ENCODE data around the gene PDSS1.
"Not testable (repeated sequence)": the region's sequence is repeated elsewhere in the genome, so short reads cannot be mapped to it uniquely, and the experiment has no call there.

DNA sequence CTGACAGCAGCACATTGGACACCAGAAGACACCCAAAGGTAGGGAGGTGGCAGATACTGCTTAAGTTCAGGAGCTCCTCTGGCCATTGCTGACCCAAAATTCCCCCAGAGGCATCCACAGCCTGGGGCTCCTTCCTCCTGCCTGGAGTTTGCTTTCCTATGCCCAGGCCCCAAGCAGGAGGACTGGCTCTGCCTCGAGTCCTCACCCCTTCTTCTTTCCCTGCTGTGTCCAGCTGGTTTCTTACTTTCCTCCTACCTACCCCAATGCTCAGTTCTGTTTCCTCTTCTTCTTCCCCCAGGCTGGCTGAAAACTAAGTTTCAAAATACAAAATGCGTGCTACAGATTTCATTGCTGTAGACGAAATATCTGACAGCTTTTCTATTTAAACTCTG, 49.3 kb upstream of the PDSS1 start:
- TF ChIP-seq, protein P1, sequence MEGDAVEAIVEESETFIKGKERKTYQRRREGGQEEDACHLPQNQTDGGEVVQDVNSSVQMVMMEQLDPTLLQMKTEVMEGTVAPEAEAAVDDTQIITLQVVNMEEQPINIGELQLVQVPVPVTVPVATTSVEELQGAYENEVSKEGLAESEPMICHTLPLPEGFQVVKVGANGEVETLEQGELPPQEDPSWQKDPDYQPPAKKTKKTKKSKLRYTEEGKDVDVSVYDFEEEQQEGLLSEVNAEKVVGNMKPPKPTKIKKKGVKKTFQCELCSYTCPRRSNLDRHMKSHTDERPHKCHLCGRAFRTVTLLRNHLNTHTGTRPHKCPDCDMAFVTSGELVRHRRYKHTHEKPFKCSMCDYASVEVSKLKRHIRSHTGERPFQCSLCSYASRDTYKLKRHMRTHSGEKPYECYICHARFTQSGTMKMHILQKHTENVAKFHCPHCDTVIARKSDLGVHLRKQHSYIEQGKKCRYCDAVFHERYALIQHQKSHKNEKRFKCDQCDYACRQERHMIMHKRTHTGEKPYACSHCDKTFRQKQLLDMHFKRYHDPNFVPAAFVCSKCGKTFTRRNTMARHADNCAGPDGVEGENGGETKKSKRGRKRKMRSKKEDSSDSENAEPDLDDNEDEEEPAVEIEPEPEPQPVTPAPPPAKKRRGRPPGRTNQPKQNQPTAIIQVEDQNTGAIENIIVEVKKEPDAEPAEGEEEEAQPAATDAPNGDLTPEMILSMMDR (IDR thresholded peaks at IDR 0.05) = not testable (repeated sequence)
- not testable (repeated sequence) for TF ChIP-seq POLR2A (IDR thresholded peaks at IDR 0.05)
